Endometrial microvascular endothelial cells (primary cell): ENCODE results near the gene FHDC1. TPM values are rescaled to one million over a fixed set of nuclear protein-coding genes. Genes with fewer than 3 reads are reported as not detected.

Source experiments
- in situ Hi-C: cut with HindIII; loops from 2 replicates; pipeline ENCODE4 v1.10.0; 2017; ENCODE audit warnings: low sequenced_read_pairs, low pct_unique_long_range_greater_than_20kb; ENCODE audit errors: inconsistent ontology term
- total RNA-seq: library from RNA; depleted of rRNA; stranded (reverse); fragments of >200 nt; gene quantifications from one replicate; pipeline ENCODE4 v1.2.3, GENCODE V29; 2015; ENCODE audit errors: inconsistent ontology term

The FHDC1 gene
- total RNA-seq, 1 donor from 2014 or later: not detected

DNA sequence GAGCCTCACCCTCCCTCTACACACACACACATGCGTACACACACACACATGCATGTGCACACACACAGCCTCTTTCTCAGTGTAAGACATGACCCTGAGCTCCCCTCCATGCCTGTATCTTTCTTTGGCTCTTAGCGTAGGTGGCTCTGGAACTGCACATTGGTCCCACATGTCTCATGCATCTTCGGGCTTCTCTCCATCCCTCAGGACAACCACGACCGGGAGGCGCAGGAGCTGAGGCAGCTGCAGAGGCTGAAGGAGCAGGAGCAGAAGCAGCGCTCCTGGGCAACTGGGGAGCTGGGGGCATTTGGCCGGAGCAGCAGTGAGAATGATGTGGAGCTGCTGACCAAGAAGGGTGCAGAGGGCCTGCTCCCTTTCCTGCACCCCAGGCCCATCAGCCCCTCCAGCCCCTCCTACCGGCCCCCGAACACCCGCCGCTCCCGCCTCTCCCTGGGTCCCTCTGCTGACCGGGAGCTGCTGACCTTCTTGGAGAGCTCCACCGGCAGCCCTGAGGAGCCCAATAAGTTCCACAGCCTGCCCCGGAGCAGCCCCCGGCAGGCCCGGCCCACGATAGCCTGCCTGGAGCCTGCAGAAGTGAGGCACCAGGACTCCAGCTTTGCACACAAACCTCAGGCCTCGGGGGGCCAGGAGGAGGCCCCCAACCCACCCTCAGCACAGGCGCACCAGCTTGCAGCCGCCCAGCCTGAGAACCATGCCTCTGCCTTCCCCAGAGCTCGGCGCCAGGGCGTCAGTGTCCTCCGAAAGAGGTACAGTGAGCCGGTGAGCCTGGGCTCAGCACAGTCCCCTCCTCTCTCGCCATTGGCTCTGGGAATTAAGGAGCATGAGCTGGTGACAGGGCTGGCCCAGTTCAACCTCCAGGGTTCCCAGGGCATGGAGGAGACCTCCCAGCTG is 38.6 kb downstream of the FHDC1 start:
- in situ Hi-C loops: no loop called here

DNA sequence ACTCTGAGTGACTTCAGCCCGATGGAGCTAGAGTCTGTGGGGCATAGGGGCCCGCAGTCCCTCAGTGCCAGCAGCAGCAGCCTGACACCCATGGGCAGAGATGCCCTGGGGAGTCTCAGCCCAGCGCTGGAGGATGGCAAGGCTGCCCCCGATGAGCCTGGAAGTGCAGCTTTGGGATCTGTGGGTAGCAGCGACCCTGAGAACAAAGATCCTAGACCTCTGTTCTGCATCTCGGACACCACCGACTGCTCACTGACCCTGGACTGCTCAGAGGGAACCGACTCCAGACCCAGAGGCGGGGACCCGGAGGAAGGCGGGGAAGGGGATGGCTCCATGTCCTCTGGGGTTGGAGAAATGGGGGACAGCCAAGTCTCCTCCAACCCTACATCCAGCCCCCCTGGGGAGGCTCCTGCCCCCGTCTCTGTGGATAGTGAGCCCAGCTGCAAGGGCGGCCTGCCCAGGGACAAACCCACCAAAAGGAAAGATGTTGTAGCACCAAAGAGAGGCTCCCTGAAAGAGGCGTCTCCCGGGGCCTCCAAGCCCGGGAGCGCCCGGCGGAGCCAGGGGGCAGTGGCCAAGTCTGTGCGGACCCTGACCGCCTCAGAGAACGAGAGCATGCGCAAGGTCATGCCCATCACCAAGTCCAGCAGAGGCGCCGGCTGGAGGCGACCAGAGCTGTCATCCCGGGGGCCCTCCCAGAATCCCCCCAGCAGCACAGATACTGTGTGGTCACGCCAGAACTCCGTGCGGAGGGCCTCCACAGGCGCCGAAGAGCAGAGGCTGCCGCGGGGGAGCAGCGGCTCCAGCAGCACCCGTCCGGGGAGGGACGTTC is 39.5 kb downstream of the FHDC1 start:
- in situ Hi-C loops: no loop called here

GRCh38 chr4:152976212-152976761 is 40.2 kb downstream of the FHDC1 start:
- in situ Hi-C loops: no loop called here

DNA sequence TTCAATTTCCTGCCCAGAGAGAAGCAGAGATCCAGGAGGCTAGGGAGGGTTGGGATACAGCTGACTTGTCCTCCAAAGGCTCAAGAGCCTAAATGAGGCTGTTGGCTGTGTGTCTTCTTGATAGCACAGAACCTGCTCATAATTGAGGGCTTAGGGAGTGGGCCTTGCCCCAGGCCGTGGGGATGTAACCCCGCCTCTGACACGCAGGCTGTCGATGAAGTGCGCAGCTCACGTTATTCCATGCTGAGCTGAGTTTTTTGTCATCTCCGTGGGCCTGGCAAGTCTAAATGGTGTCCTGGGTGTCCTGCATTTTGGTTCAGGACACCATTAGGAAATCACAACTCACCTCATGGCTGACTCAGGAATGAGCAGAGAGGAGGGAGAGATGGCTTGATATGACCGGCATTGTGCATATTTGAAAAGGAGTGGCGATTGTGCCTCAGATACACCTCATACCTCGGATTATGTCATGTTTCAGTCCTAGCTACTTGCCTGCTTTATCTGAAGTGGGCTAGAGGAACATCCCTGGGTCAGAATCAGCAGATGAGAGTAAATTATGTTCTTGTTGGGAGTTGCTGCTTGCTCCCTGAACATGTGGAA is 43.7 kb downstream of the FHDC1 start:
- in situ Hi-C loops: no loop called here

DNA sequence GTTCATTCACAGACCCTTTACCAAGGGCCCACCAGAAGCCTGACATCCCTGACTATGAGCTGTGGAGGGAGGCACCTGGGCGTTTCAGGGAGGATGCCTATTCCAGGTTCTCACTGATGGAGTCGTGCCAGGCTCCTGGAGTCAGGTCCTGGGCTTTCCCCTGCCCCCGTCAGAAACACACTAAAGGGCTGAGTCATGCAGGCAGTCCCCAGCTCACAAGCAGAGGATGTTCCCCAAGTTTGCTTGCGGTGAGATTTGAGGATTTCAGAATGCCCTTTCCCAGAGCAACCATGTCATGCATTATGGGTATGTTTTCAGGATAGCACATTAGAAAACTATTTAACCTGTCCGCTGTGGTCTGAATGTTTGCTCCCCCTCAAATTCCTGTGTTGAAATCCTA is 45.2 kb downstream of the FHDC1 start:
- in situ Hi-C loops: no loop called here

- in situ Hi-C loops: no loop called here
These were observed 45.7 kb downstream of the FHDC1 start for GRCh38 chr4:152981842-152982241.

GRCh38 chr4:152983221-152983620 is 47.1 kb downstream of the FHDC1 start:
- in situ Hi-C loops: no loop called here

DNA sequence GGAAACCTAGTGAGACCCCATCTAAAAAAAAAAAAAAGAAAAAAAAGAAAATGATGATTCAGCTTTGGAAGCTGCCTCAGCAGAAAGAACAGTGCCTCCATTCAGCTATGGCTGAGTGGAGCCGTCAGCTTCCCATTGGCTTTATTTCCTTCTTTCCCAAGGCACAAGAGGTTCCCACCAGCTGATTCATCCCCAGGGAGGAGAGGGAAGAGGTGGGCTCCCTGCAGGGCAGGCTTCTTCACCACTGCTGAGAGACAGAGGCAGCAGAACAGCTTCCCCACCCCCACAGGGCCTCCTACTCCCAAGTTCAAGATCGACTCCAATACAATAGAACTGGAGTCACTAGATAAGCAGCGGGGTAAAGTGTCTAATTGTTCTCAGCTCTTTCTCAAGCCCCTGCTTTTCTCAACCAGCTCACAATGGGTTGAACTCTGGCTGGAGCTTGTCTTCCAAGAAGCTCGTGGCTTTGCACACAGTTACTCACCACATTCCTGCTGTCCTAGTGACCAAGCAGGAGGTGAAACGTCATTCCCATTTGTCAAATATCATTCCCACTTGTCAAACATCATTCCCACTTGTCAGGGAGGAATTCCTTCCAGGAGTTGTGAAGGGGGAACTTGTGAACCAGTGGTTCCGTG is 47.8 kb downstream of the FHDC1 start:
- in situ Hi-C loops: no loop called here

DNA sequence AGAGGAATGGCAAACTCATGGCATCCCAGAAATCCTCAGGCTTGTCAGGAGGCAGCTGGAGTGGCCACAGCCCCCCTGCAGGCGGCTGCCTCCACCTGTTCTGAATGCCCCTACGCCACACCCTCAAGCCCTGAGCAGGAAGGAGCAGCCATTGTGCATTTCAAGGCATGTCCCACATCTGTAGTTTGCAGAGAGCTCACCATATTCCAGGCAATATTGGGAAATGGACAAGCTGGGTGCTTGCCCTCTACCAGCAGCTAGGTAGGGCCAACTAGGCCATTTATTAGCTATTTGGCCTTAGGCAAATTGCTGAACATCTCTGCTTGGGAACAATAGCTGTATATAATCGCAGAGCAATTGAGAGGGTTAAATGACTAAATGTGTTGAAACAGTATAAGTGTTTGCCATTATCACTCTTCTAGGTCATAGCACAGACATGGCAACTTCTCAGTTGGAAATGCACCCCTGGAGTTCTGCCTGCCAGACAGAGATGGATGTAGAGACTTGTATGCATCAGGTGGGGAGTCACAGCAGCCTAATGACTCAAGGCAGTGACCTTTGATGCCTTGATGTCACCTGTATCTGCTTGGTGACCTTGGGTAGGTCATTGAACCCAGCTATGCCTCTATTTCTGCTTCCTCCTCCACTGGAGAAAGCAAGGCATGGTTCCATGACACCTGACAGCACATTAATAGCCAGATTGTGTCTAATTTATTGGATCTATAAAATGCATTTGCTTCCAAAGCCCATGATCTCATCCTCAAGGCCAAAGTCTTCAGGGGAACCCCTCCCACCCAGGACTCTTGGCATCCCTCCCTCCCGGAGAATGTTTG is 52.8 kb downstream of the FHDC1 start:
- in situ Hi-C loops: no loop called here

- in situ Hi-C loops: no loop called here
These were observed 53.4 kb downstream of the FHDC1 start for GRCh38 chr4:152989554-152989970.

- in situ Hi-C loops: no loop called here
These were observed 54.5 kb downstream of the FHDC1 start for GRCh38 chr4:152990471-152991131.

- in situ Hi-C loops: no loop called here
These were observed 55.3 kb downstream of the FHDC1 start for GRCh38 chr4:152991398-152991797.

- in situ Hi-C loops: no loop called here
These were observed 55.9 kb downstream of the FHDC1 start for GRCh38 chr4:152992027-152992426.

- in situ Hi-C loops: no loop called here
These were observed 56.3 kb downstream of the FHDC1 start for GRCh38 chr4:152992466-152992865.

DNA sequence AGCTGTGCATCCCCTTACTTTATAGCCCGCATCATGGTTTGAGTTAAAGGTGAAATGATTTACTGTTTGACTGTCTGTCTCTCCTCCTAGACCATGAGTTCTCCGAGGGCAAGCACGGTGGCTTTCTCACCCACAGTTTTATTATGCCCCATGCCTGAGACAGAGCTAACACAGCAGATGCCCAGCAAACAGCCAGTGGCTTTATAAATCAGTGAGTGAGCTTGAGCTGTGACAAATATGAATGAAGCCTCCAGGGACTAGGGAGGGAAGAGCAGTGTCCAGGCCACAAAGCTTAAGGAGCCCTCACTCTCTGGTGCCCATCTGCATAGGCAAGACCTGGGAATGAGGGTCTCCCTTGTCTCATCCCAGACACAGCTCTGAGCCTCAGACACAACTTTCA is 57.9 kb downstream of the FHDC1 start:
- in situ Hi-C loops: no loop called here

- in situ Hi-C loops: no loop called here
These were observed 60.0 kb downstream of the FHDC1 start for GRCh38 chr4:152996111-152996571.

GRCh38 chr4:152996672-152997071 is 60.5 kb downstream of the FHDC1 start:
- in situ Hi-C loops: no loop called here
